ENCODE measurements around the gene LKAAEAR1. TPM values are rescaled to one million over a fixed set of nuclear protein-coding genes. Genes with fewer than 3 reads are reported as not detected.

LKAAEAR1 gene
- total and polyA plus RNA-seq, 8 donors: 0.22 to 0.24 TPM; not detected in 6

- Histone ChIP-seq H3K27me3 (no peaks in the 10 kb centered on the region), H3K4me3 (no peak overlapping the region), H3K9me3 (no peaks in the 10 kb centered on the region), H3K4me1 (peaks cover 0 to 4% (median 0%) of the 10 kb centered on the region in 3 donors), H3K27ac (no peak overlapping the region), H3K36me3 (no peaks in the 10 kb centered on the region)
- ATAC-seq (no peak), FAIRE-seq (no peak), DNase-seq (no peak)
- intact Hi-C loops (cut with DNase I): no loop called here
- no peak for TF ChIP-seq CTCF (IDR thresholded peaks at IDR 0.05)
- WGBS, 2 donors: 91 to 95% methylated on average over 33 to 37 of the region's 37 CpGs
These were observed 10.6 kb downstream of the LKAAEAR1 start for GRCh38 chr20:64073476-64074183.

- no peak for FAIRE-seq
These were observed 11.6 kb downstream of the LKAAEAR1 start for GRCh38 chr20:64072498-64073063.

GRCh38 chr20:64071341-64072332 is 12.6 kb downstream of the LKAAEAR1 start:
- Histone ChIP-seq H3K27me3 (no peaks in the 10 kb centered on the region), H3K4me3 (no peak overlapping the region), H3K36me3 (no peaks in the 10 kb centered on the region), H3K27ac (no peak overlapping the region), H3K4me1 (no peaks in the 10 kb centered on the region), H3K9me3 (no peaks in the 10 kb centered on the region)
- no peak for TF ChIP-seq CTCF (IDR thresholded peaks at IDR 0.05)
- intact Hi-C loops (cut with DNase I): no loop called here
- DNase-seq (no peak), ATAC-seq (no peak), FAIRE-seq (no peak)
- WGBS, 2 donors: 85% methylated on average over 30 of the region's 30 CpGs

More at GRCh38 chr20:64072498-64073063, 11.6 kb downstream of the LKAAEAR1 start:
- Histone ChIP-seq H3K4me1 (no peaks in the 10 kb centered on the region), H3K27ac (no peak overlapping the region), H3K27me3 (no peaks in the 10 kb centered on the region), H3K36me3 (no peaks in the 10 kb centered on the region), H3K9me3 (no peaks in the 10 kb centered on the region), H3K4me3 (no peak overlapping the region)
- no peak for TF ChIP-seq CTCF (IDR thresholded peaks at IDR 0.05)
- no peak for ATAC-seq
- intact Hi-C loops (cut with DNase I): no loop called here
- DNase-seq: no peak
- WGBS, 2 donors: 79 to 81% methylated on average over 14 of the region's 14 CpGs

- intact Hi-C loops (cut with DNase I): no loop called here
- ATAC-seq (no peak), FAIRE-seq (no peak)
These were observed 13.8 kb downstream of the LKAAEAR1 start for GRCh38 chr20:64070244-64070993.

More at GRCh38 chr20:64070244-64070993, 13.8 kb downstream of the LKAAEAR1 start:
- Histone ChIP-seq H3K27ac (no peak overlapping the region), H3K36me3 (no peaks in the 10 kb centered on the region), H3K4me1 (no peaks in the 10 kb centered on the region), H3K9me3 (no peaks in the 10 kb centered on the region), H3K4me3 (no peak overlapping the region), H3K27me3 (no peaks in the 10 kb centered on the region)
- TF ChIP-seq CTCF (IDR thresholded peaks at IDR 0.05): no peak
- no peak for DNase-seq
- 90 to 92% methylated on average over 31 of the region's 31 CpGs for WGBS, 2 donors
